ENCODE measurements around the gene NETO2. TPM values are rescaled to one million over a fixed set of nuclear protein-coding genes. Genes with fewer than 3 reads are reported as not detected.
A peak's percentile ranks its signal among the peaks of the same experiment; 100 is the strongest.

The NETO2 gene
- total and polyA plus RNA-seq, 10 of the 15 experiments (the other 5 are each of a cell fraction or from before 2014, with no cell fraction given), result 8.5 to 53.1 (median 27.0) TPM

- peaks cover 0 to 1% of the 10 kb centered on the region in 2 experiments; a peak in 3 of 4 replicates for H3K36me3 ChIP-seq (ENCODE audit: control insufficient read depth in 2 of 2, insufficient read depth in 2 of 2, low read length in 1 of 2)
Observed at GRCh38 chr16:47110939-47111338, 32.8 kb downstream of the NETO2 start.

More at GRCh38 chr16:47110939-47111338, 32.8 kb downstream of the NETO2 start:
- in situ Hi-C loops (cut with MboI) (no loop called here), intact Hi-C loops (cut with micrococcal nuclease; ENCODE audit: unreplicated experiment) (no loop called here)
- Histone ChIP-seq H3K4me2 (ENCODE audit: control insufficient read depth, insufficient read depth) (no peak overlapping the region), H3K4me3 (no peak overlapping the region), H2AFZ (ENCODE audit: control insufficient read depth, low read depth, low read length) (no peak overlapping the region), H3K4me1 (ENCODE audit: control insufficient read depth, insufficient read depth, low read length) (no peaks in the 10 kb centered on the region; the same call in 1 of the 2 replicates), H3K79me2 (ENCODE audit: control insufficient read depth, insufficient read depth, low read length) (no peaks in the 10 kb centered on the region), H3K27ac (ENCODE audit: control insufficient read depth, insufficient read depth) (no peak overlapping the region), H3K9ac (ENCODE audit: control insufficient read depth, insufficient read depth, low read length) (no peak overlapping the region), H4K20me1 (ENCODE audit: control insufficient read depth, insufficient read depth) (no peaks in the 10 kb centered on the region), H3K27me3 (replicated peaks in 1 of 2; ENCODE audit: control insufficient read depth in 2 of 2, insufficient read depth in 2 of 2, low read length in 1 of 2) (no peaks in the 10 kb centered on the region), H3K9me3 (replicated peaks; ENCODE audit: control insufficient read depth, insufficient read depth, low read length) (no peaks in the 10 kb centered on the region)
- FAIRE-seq, result no peak
- no peak for DNase-seq (ENCODE audit: low read depth, low spot score)
- no TSS peak for BruUV-seq (replicated peaks)
- POLR2A ChIA-PET, result interaction anchor here (1.2 kb wide), 1 partner anchor 23 kb away, joined by 3 read pairs; no protein-coding TSS in a partner anchor
- TF ChIP-seq CBFB (IDR thresholded peaks at IDR 0.05; ENCODE audit: low read depth), result no peak
- peak in 1 of 3 experiments; percentile 14; a peak in 1 of 6 replicates for TF ChIP-seq CTCF (IDR thresholded peaks at IDR 0.05 in 2 of 3, conservative IDR thresholded peaks at IDR 0.05 in 1 of 3; ENCODE audit: control insufficient read depth in 2 of 3, extremely low read depth in 1 of 3, insufficient read depth in 1 of 3, low read depth in 3 of 3, low read length in 3 of 3)
- SMC1A ChIA-PET (ENCODE audit: uncharacterized antibody, unreplicated experiment), result interaction anchor here (0.7 to 1.8 kb wide), 6 partner anchors 8 to 71 kb away, joined by 3 to 7 read pairs (median 4); partner anchors contain the start of gene NETO2
- 98% methylated on average over 3 of the region's 3 CpGs for WGBS (ENCODE audit: insufficient coverage, insufficient replicate concordance, low lambda C conversion rate, missing lambda C conversion rate)
- CTCF ChIA-PET, result interaction anchor here (1.2 to 3.0 kb wide), 3 partner anchors 25 to 63 kb away, joined by 3 to 13 read pairs (median 7); no protein-coding TSS in a partner anchor
- ATAC-seq, result no peak
- RAD21 ChIA-PET (ENCODE audit: unreplicated experiment), result interaction anchor here (0.6 to 1.0 kb wide), 3 partner anchors 25 to 1080 kb away, joined by 3 to 4 read pairs (median 4); no protein-coding TSS in a partner anchor

Data from GM12878 (cell line).